Measurements from ENCODE around the gene VWCE. TPM values are rescaled to one million over a fixed set of nuclear protein-coding genes. Genes with fewer than 3 reads are reported as not detected.

The VWCE gene
- polyA plus RNA-seq, 1 donor from 2014 or later, result 9.8 TPM

DNA sequence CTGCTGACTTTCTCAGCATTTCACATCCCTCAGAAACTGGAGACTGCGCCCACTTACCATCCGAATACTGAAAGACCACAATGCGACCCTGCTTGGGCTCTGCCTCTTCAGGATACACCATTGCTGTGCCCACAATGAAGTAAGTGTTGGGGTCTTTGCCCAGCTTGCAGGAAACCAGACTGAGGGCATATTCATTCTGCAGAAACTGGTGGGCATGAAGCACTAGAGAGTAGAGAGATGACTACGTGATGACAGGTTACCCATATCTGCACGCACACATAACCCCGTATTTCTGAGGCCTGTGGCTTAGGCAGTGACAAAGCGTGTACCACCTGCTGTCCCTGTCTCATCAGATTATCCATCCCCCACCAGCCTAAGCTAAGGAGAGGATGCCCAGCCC is 14.6 kb upstream of the VWCE start:
- no peaks in the 10 kb centered on the region for H3K79me2 ChIP-seq (replicated peaks; ENCODE audit: insufficient read depth, low read length)
- H3F3A ChIP-seq (ENCODE audit: insufficient read depth, low read length, poor library complexity, severe bottlenecking), result no peaks in the 10 kb centered on the region
- H3K4me3 ChIP-seq (ENCODE audit: low read length), result no peak overlapping the region
- H3K27ac ChIP-seq (ENCODE audit: low read length), result no peak overlapping the region
- no peak overlapping the region for H2AFZ ChIP-seq (ENCODE audit: low read depth, low read length)
- peaks cover 20% of the 10 kb centered on the region for H3K36me3 ChIP-seq (ENCODE audit: insufficient read depth, low read length)
- H3K27me3 ChIP-seq (ENCODE audit: insufficient read depth, low read depth, low read length), result no peaks in the 10 kb centered on the region
- no peaks in the 10 kb centered on the region for H3K9me3 ChIP-seq (ENCODE audit: low read length)
- no peak overlapping the region for H3K4me2 ChIP-seq (ENCODE audit: low read length)
- H3K9me2 ChIP-seq (ENCODE audit: insufficient read depth, low read length), result no peaks in the 10 kb centered on the region
- H4K20me1 ChIP-seq (ENCODE audit: insufficient read depth), result no peaks in the 10 kb centered on the region
- TF ChIP-seq SMC3 (conservative IDR thresholded peaks at IDR 0.05; ENCODE audit: poor library complexity) (no peak), TAF1 (IDR thresholded peaks at IDR 0.05; ENCODE audit: low read depth) (no peak), EP300 (conservative IDR thresholded peaks at IDR 0.05; ENCODE audit: poor library complexity, severe bottlenecking) (no peak), MXI1 (conservative IDR thresholded peaks at IDR 0.05; ENCODE audit: poor library complexity, severe bottlenecking) (no peak), POLR2AphosphoS5 (IDR thresholded peaks at IDR 0.05) (no peak), RAD21 (conservative IDR thresholded peaks at IDR 0.05) (no peak), EZH2 (IDR thresholded peaks at IDR 0.05; ENCODE audit: borderline replicate concordance, insufficient read depth, low read length, poor library complexity, severe bottlenecking) (no peak)
- TF ChIP-seq, protein P1, sequence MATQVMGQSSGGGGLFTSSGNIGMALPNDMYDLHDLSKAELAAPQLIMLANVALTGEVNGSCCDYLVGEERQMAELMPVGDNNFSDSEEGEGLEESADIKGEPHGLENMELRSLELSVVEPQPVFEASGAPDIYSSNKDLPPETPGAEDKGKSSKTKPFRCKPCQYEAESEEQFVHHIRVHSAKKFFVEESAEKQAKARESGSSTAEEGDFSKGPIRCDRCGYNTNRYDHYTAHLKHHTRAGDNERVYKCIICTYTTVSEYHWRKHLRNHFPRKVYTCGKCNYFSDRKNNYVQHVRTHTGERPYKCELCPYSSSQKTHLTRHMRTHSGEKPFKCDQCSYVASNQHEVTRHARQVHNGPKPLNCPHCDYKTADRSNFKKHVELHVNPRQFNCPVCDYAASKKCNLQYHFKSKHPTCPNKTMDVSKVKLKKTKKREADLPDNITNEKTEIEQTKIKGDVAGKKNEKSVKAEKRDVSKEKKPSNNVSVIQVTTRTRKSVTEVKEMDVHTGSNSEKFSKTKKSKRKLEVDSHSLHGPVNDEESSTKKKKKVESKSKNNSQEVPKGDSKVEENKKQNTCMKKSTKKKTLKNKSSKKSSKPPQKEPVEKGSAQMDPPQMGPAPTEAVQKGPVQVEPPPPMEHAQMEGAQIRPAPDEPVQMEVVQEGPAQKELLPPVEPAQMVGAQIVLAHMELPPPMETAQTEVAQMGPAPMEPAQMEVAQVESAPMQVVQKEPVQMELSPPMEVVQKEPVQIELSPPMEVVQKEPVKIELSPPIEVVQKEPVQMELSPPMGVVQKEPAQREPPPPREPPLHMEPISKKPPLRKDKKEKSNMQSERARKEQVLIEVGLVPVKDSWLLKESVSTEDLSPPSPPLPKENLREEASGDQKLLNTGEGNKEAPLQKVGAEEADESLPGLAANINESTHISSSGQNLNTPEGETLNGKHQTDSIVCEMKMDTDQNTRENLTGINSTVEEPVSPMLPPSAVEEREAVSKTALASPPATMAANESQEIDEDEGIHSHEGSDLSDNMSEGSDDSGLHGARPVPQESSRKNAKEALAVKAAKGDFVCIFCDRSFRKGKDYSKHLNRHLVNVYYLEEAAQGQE (IDR thresholded peaks at IDR 0.05; ENCODE audit: borderline replicate concordance), result no peak
- TF ChIP-seq, protein P2, sequence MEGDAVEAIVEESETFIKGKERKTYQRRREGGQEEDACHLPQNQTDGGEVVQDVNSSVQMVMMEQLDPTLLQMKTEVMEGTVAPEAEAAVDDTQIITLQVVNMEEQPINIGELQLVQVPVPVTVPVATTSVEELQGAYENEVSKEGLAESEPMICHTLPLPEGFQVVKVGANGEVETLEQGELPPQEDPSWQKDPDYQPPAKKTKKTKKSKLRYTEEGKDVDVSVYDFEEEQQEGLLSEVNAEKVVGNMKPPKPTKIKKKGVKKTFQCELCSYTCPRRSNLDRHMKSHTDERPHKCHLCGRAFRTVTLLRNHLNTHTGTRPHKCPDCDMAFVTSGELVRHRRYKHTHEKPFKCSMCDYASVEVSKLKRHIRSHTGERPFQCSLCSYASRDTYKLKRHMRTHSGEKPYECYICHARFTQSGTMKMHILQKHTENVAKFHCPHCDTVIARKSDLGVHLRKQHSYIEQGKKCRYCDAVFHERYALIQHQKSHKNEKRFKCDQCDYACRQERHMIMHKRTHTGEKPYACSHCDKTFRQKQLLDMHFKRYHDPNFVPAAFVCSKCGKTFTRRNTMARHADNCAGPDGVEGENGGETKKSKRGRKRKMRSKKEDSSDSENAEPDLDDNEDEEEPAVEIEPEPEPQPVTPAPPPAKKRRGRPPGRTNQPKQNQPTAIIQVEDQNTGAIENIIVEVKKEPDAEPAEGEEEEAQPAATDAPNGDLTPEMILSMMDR (IDR thresholded peaks at IDR 0.05; ENCODE audit: poor library complexity, severe bottlenecking), result no peak
- H3K9ac ChIP-seq (ENCODE audit: low read length), result no peak overlapping the region

DNA sequence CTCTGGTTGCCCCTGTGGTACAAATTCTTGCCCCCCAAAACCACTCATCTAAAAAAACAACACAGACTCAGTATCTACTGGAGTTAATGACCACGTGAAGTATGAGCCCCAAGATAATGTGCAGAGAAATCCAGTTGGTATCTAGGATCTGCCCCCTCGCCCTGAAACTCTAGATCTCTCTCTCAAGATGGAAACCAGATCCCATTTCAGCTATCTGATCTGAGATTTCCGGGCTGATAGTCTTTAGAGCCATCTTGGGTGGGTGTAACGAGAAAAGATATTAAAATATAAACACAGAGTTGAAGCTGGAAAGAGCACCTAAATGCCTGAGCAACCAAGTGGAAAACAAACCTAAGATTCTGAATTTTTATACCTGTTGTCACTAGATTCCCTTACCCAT is 14.0 kb upstream of the VWCE start:
- Histone ChIP-seq H3K9ac (ENCODE audit: low read length) (no peak overlapping the region), H4K20me1 (ENCODE audit: insufficient read depth) (no peaks in the 10 kb centered on the region), H3K36me3 (ENCODE audit: insufficient read depth, low read length) (peaks cover 20% of the 10 kb centered on the region), H3K27ac (ENCODE audit: low read length) (no peak overlapping the region), H3K27me3 (ENCODE audit: insufficient read depth, low read depth, low read length) (no peaks in the 10 kb centered on the region), H3K9me2 (ENCODE audit: insufficient read depth, low read length) (no peaks in the 10 kb centered on the region), H3K9me3 (ENCODE audit: low read length) (no peaks in the 10 kb centered on the region), H2AFZ (ENCODE audit: low read depth, low read length) (no peak overlapping the region), H3K4me3 (ENCODE audit: low read length) (no peak overlapping the region), H3K4me2 (ENCODE audit: low read length) (no peak overlapping the region), H3K79me2 (replicated peaks; ENCODE audit: insufficient read depth, low read length) (no peaks in the 10 kb centered on the region), H3F3A (ENCODE audit: insufficient read depth, low read length, poor library complexity, severe bottlenecking) (no peaks in the 10 kb centered on the region)
- TF ChIP-seq, protein P2 (IDR thresholded peaks at IDR 0.05; ENCODE audit: poor library complexity, severe bottlenecking), result no peak
- TF ChIP-seq EZH2 (IDR thresholded peaks at IDR 0.05; ENCODE audit: borderline replicate concordance, insufficient read depth, low read length, poor library complexity, severe bottlenecking) (no peak), SMC3 (conservative IDR thresholded peaks at IDR 0.05; ENCODE audit: poor library complexity) (no peak), MXI1 (conservative IDR thresholded peaks at IDR 0.05; ENCODE audit: poor library complexity, severe bottlenecking) (no peak), EP300 (conservative IDR thresholded peaks at IDR 0.05; ENCODE audit: poor library complexity, severe bottlenecking) (no peak), POLR2AphosphoS5 (IDR thresholded peaks at IDR 0.05) (no peak), TAF1 (IDR thresholded peaks at IDR 0.05; ENCODE audit: low read depth) (no peak), RAD21 (conservative IDR thresholded peaks at IDR 0.05) (no peak)
- TF ChIP-seq, protein P1 (IDR thresholded peaks at IDR 0.05; ENCODE audit: borderline replicate concordance), result no peak

All from neural cell (in vitro differentiated cells).